ENCODE results near the gene ARPP19. TPM values are rescaled to one million over a fixed set of nuclear protein-coding genes. Genes with fewer than 3 reads are reported as not detected.
A peak's percentile ranks its signal among the peaks of the same experiment; 100 is the strongest.

Gene ARPP19
- total and polyA plus RNA-seq, 10 of the 15 experiments (the other 5 are each of a cell fraction or from before 2014, with no cell fraction given), result 77.2 to 167 (median 121) TPM

GRCh38 chr15:52558196-52558595 lies 10.6 kb downstream of the ARPP19 start (continued):
- TF ChIP-seq MYC (IDR thresholded peaks at IDR 0.05; ENCODE audit: insufficient read depth, insufficient read length, insufficient replicate concordance, low read length, severe bottlenecking) (no peak), MXI1 (IDR thresholded peaks at IDR 0.05; ENCODE audit: low read depth, low read length) (no peak), LARP7 (IDR thresholded peaks at IDR 0.05) (no peak), RELB (IDR thresholded peaks at IDR 0.05; ENCODE audit: low read depth) (peak; percentile 68; the same call in 1 of the 2 replicates), ZNF217 (IDR thresholded peaks at IDR 0.05) (no peak), ELK1 (IDR thresholded peaks at IDR 0.05; ENCODE audit: low read depth, low read length) (no peak), FOS (IDR thresholded peaks at IDR 0.05; ENCODE audit: borderline replicate concordance, extremely low read depth, insufficient read length) (no peak), ZNF622 (IDR thresholded peaks at IDR 0.05) (no peak), E2F8 (IDR thresholded peaks at IDR 0.05; ENCODE audit: low read depth, partially characterized antibody) (no peak), RBBP5 (conservative IDR thresholded peaks at IDR 0.05) (no peak), SP1 (IDR thresholded peaks at IDR 0.05; ENCODE audit: low read depth, low read length) (no peak), SMARCA5 (IDR thresholded peaks at IDR 0.05) (no peak), HDAC6 (IDR thresholded peaks at IDR 0.05; ENCODE audit: unreplicated experiment) (no peak), PKNOX1 (IDR thresholded peaks at IDR 0.05) (no peak), IRF3 (IDR thresholded peaks at IDR 0.05) (no peak), GABPA (IDR thresholded peaks at IDR 0.05; ENCODE audit: low read depth) (no peak), RFX5 (IDR thresholded peaks at IDR 0.05; ENCODE audit: low read depth, low read length) (no peak), BMI1 (IDR thresholded peaks at IDR 0.05; ENCODE audit: borderline replicate concordance) (no peak), POLR2AphosphoS5 (IDR thresholded peaks at IDR 0.05; ENCODE audit: low read length) (peak; percentile 44; the same call in 1 of the 2 replicates), STAT1 (conservative IDR thresholded peaks at IDR 0.05) (no peak), RCOR1 (conservative IDR thresholded peaks at IDR 0.05; ENCODE audit: low read depth, low read length) (no peak), NBN (IDR thresholded peaks at IDR 0.05) (peak; percentile 56), BCL3 (IDR thresholded peaks at IDR 0.05; ENCODE audit: borderline replicate concordance, insufficient read depth, low read depth, low read length, poor library complexity, severe bottlenecking) (peak; percentile 68), NRF1 (conservative IDR thresholded peaks at IDR 0.05; ENCODE audit: low read depth, low read length) (no peak)

All from GM12878 (cell line).